Left cardiac atrium (tissue), 4 donors: ENCODE results near the gene LRRC10B. TPM values are rescaled to one million over a fixed set of nuclear protein-coding genes. Genes with fewer than 3 reads are reported as not detected.

Experiments
- ATAC-seq, 2 donors: fragments of 200-7000 bp; cut with Tn5 transposase; one replicate each; pipeline ENCODE4 v1.9.1; 2020; ENCODE audit warnings: mild to moderate bottlenecking in 2 of 2, moderate library complexity in 2 of 2
- DNase-seq: peaks from one replicate; pipeline ENCODE4 v3.0.0-alpha.2; 2020
- intact Hi-C, 2 donors: fragments of 100-400 bp; cut with DNase I; formaldehyde crosslinking; loops; one replicate each; pipeline versions ENCODE4 v1.14.1 to v1.15.1; 2022 to 2023
- total RNA-seq, 2 donors: library from RNA; stranded (reverse); fragmentation: NEBNext Ultra II Directional; extraction: Animal tissue kit (Norgen Biotek cat#: 25700); gene quantifications; one replicate each; pipeline ENCODE4 v1.2.1, GENCODE V29; 2021
- donor health status: DM: no; HTN: yes; CAD: no.
- donor health status: DM: no; HTN: yes; CAD: no; lungs with severe emphysema.
- donor health status: DM: yes; HTN: yes; CAD: no.
- donor health status: Dilated cardiomyopathy.

The LRRC10B gene
- total RNA-seq, 2 donors from 2014 or later, result 0.74 to 1.1 TPM

- intact Hi-C loops, result no loop called here
- ATAC-seq (no peak), DNase-seq (no peak)
Observed at GRCh38 chr11:61522881-61523280, 14.3 kb downstream of the LRRC10B start.

DNA sequence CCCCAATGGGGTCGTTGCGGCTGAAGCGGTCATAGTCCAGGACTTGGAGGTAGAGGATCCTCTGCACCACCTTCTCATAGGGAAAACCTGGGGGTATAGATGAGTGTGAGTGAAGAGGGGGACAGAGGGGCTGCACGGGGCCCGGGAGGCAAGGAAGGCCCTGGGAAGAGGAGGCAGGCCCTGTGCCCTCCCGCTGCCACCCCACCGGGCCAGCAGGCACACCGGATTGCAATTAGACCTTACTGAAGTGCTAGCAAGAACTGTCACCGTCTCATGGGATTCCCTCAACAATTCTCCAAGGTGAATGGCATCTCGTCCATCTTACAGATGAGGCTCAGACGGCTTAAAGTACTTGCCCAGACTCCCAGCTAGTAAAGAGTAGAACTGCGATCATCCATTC, 15.9 kb downstream of the LRRC10B start:
- DNase-seq, result no peak
- intact Hi-C loops, result no loop called here
- no peak for ATAC-seq

DNA sequence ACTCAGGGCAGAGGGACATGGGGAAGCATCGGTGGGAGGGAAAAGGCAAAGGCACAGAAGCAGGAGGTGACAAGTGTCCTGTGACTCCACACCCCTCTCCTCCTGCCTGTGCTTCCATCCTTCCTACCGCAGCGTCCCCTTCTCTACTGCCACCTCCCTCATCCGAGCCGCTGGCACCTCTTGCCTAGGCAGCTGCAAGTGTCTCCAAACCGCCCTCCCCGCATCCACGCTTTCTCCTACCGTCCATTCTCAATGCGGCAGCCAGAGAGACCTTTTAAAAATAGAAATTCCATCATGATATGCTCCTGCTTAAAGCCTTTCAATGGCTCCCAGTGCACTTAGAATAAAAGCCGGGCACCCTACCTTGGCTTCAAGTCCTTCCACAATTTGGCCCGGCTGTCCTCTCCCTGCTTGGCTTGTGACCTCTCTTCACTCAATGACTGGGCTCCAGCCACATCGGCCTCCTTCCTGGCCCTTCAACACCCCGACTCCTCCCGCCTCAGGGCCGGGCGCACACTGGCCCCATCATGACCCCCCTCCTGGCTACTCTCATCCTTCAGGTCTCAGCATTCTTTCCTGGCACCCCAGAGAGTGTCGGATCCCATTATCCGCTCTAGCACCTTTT, 16.5 kb downstream of the LRRC10B start:
- ATAC-seq, result peak; percentile 21 to 43
- intact Hi-C loops, result no loop called here
- no peak for DNase-seq

GRCh38 chr11:61526229-61526628, 17.7 kb downstream of the LRRC10B start:
- intact Hi-C loops, result no loop called here
- no peak for ATAC-seq

GRCh38 chr11:61526956-61527731, 18.6 kb downstream of the LRRC10B start:
- intact Hi-C loops, result no loop called here
- DNase-seq, result no peak

More at GRCh38 chr11:61526229-61526628, 17.7 kb downstream of the LRRC10B start:
- no peak for DNase-seq

GRCh38 chr11:61528114-61528513, 19.6 kb downstream of the LRRC10B start:
- ATAC-seq, result no peak
- intact Hi-C loops, result no loop called here
- DNase-seq, result no peak

More at GRCh38 chr11:61526956-61527731, 18.6 kb downstream of the LRRC10B start:
- ATAC-seq, result no peak

GRCh38 chr11:61529537-61530225, 21.1 kb downstream of the LRRC10B start:
- peak in 1 of 2 donors; percentile 62 for ATAC-seq
- no peak for DNase-seq
- intact Hi-C loops, result loop anchor here in 1 of 2 donors (5.0 kb wide), 1 partner anchor 48 kb away; no protein-coding TSS in a partner anchor

GRCh38 chr11:61531044-61531443, 22.5 kb downstream of the LRRC10B start:
- no peak for DNase-seq
- ATAC-seq, result no peak
- intact Hi-C loops, result loop anchor here in 1 of 2 donors (5.0 kb wide), 1 partner anchor 46 kb away; no protein-coding TSS in a partner anchor

DNA sequence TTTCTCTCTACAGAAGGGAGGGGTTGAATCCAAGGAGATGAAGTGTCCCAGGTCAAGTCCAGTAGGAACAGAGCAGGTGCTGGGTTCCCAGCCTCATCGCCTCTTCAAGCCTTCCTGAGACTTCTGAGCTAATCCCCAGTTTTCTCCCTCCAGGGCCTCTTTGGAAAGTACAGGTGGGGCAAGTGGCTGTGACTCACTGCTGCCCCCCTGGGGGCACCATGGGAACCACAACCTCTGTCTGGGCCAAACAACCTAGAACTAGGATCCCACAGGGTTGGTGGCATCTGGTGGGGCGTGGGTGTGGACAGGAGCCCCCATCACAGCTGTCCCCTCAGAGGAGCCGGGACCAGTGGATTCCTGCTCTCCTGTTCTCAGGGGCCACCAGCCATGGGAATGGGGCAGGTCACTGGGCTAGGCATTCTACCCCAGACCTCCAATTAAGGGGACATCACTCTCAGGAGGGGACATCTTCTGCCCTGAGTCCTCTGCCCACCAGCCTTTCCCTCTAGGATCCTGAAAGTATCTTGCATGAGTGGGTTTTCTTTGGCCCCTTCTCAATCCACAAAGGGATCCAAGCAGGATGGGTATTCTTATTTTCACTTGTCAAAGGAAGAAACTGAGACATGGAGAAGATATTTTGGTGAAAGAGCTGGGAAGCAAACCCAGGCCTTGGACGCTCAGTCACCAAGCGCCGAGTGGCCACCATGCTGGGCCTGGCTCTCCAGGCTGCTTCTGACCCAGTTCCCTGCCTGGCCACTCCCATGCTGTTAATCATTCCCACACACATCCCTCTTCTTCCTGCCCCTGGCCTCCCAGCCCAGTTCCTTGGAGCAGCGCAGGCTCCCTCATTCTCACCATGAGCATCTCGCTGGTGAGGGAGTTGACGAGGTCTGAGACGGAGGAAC, 23.8 kb downstream of the LRRC10B start:
- intact Hi-C loops, result loop anchor here in 1 of 2 donors (5.0 kb wide), 1 partner anchor 45 kb away; no protein-coding TSS in a partner anchor
- ATAC-seq, result no peak

DNA sequence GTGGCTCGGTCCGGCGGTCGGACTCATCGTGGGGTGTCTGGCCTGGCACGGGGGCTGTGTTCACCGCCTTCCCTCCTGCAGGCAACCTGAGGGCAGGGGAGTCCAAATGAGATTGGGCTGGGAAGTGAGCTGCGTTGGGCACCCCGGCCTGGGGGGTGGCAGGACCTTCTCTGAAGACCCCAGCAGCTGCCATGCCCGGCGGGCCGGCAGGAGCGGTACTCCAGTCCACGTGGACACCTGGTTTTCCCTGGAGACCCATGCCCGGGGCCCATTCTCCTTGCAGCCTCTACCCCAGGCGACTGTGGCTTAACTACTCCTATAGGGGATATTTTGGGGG, 24.5 kb downstream of the LRRC10B start:
- ATAC-seq (no peak), DNase-seq (no peak)
- intact Hi-C loops, result loop anchor here in 1 of 2 donors (5.0 kb wide), 1 partner anchor 44 kb away; no protein-coding TSS in a partner anchor

More for the DNA sequence above, 23.8 kb downstream of the LRRC10B start:
- DNase-seq, result no peak

- intact Hi-C loops, result loop anchor here in 1 of 2 donors (5.0 kb wide), 1 partner anchor 44 kb away; no protein-coding TSS in a partner anchor
- no peak for ATAC-seq
- DNase-seq, result no peak
Observed at GRCh38 chr11:61533401-61533800, 24.9 kb downstream of the LRRC10B start.

GRCh38 chr11:61534025-61534932, 25.7 kb downstream of the LRRC10B start:
- no peak for ATAC-seq
- no peak for DNase-seq
- intact Hi-C loops, result loop anchor here in 1 of 2 donors (5.0 kb wide), 1 partner anchor 43 kb away; no protein-coding TSS in a partner anchor

DNA sequence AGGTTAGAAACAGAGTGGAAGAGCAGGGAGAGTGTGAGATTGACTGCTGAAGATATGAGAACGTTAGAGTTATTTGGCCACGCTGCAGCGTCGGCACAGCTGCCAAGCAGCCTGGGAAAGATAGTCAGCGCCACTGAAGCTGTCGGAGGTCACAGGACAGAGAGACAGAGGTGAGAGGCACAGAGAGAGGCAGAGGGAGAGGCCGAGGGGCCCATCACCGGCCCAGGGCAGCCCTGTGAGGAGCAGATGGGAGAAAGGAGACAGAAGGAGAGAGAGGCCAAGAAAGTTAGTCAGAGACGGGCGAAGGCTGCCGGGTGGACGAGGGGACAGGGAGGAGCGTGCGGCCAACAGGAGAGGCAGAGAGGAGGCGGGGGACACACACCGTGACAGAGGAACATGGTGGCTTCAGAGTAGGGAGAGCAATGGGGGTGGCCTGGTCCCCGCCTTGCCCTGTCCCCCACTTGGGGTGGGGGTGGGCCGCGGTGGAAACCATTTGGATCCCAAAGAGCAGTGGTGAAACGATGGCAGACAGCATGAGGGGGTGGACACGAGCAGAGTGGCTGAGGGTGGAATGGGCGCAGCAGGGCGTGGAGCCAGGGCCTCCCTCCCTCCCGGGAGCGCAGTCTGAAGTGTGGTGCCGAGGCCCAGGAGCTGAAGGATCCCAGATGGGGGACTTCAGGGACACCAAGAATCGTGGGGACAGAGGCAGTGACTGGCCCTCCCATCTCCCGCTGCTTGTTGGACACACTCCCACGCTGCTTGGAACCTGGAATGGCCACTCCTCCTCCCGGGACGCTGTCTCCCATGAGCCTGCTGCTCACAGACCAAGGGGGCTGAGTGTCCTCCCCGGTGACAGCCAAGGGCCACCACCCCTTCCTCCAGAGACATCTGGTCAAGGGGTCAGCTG, 26.6 kb downstream of the LRRC10B start:
- intact Hi-C loops, result loop anchor here in 1 of 2 donors (5.0 kb wide), 1 partner anchor 42 kb away; no protein-coding TSS in a partner anchor
- ATAC-seq, result peak; percentile 54 to 62
- no peak for DNase-seq

- intact Hi-C loops, result no loop called here
- ATAC-seq (peak; percentile 17 to 21), DNase-seq (no peak)
Observed at GRCh38 chr11:61535998-61536675, 27.6 kb downstream of the LRRC10B start.

- no peak for ATAC-seq
- intact Hi-C loops, result no loop called here
- DNase-seq, result no peak
Observed at GRCh38 chr11:61536676-61537270, 28.2 kb downstream of the LRRC10B start.

DNA sequence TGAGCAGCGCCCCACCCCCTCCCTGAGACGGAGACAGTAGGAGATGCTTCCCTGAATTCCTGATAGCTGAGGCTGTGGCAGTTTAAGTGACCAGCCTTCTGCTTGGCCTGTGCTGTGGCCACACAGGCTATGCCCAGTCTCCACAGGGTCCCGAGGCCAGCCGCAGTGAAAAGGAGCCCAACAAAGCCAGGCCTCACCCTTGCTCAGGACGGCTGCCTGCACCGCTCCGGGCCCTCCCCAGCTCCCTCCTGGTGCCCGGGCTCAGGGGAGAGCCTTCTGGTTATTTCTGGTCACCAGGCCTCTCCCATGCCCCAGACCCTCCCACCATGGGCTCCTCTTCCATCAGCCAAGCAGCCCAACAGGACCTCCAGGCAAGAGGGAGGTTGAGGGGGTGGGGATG, 28.8 kb downstream of the LRRC10B start:
- DNase-seq (no peak), ATAC-seq (no peak)
- intact Hi-C loops, result no loop called here
